Progenitor cell of endocrine pancreas (in vitro differentiated cells): ENCODE measurements around the gene THAP10. TPM values are rescaled to one million over a fixed set of nuclear protein-coding genes. Genes with fewer than 3 reads are reported as not detected.

ENCODE experiments used
- DNase-seq: peaks from one replicate; pipeline ENCODE4 v3.0.0; 2021; ENCODE audit warnings: low spot score; ENCODE audit not compliant: unreplicated experiment
- H3K27ac Mint-ChIP-seq: 2 replicates; pipeline ENCODE4 v1.8.0; 2021; ENCODE audit warnings: mild to moderate bottlenecking, moderate library complexity, mixed read lengths
- H3K27me3 Mint-ChIP-seq: 2 replicates; pipeline ENCODE4 v1.8.0; 2021; ENCODE audit warnings: mixed read lengths
- H3K36me3 Mint-ChIP-seq: 2 replicates; pipeline ENCODE4 v1.8.0; 2022; ENCODE audit warnings: mixed read lengths; ENCODE audit not compliant: insufficient read depth
- H3K4me1 Mint-ChIP-seq: 2 replicates; pipeline ENCODE4 v1.8.0; 2021; ENCODE audit warnings: low read depth, mixed read lengths
- H3K4me3 Mint-ChIP-seq: 2 replicates; pipeline ENCODE4 v1.8.0; 2021; ENCODE audit warnings: low read depth, mild to moderate bottlenecking, moderate library complexity, mixed read lengths
- H3K9me3 Mint-ChIP-seq: 2 replicates; pipeline ENCODE4 v1.8.0; 2021; ENCODE audit warnings: low read depth, mixed read lengths
- CTCF ChIP-seq: fragments of 200-600 bp; sonication (generic); IDR thresholded peaks from one replicate; pipeline ENCODE4 v1.5.0; 2021; ENCODE audit warnings: antibody characterized with exemption, mild to moderate bottlenecking; ENCODE audit not compliant: unreplicated experiment
- long read RNA-seq: library from polyadenylated mRNA; unstranded; transcript quantifications from one replicate; pipeline ENCODE4 v2.0.0, GENCODE V29; 2020
- total RNA-seq: library from RNA; stranded (reverse); gene quantifications from 2 replicates; pipeline ENCODE4 v1.2.1, GENCODE V29; 2021

Gene THAP10
- total RNA-seq = 4.1 and 4.5 TPM in 2 replicates
- long read RNA-seq, transcript THAP10-201 (3 exons, 2,399 nt) = major isoform, 30 of 31 reads
- long read RNA-seq, partial matches to known transcripts = 0 of 31 reads
- long read RNA-seq, other reads (novel, unspliced or antisense) = 1 of 31 reads

GRCh38 chr15:70892002-70892911, at the start of gene THAP10, which contains the start of gene LRRC49:
THAP10 (minus strand) TSS chr15:70892433; CDS start chr15:70892272, 161 bp downstream.
LRRC49 (plus strand) TSS chr15:70892826; CDS start chr15:70892895, 69 bp downstream.
- peaks cover 15% of the 10 kb centered on the region for H3K4me1 Mint-ChIP-seq
- no peaks in the 10 kb centered on the region for H3K9me3 Mint-ChIP-seq
- TF ChIP-seq CTCF = no peak
- H3K27me3 Mint-ChIP-seq = no peaks in the 10 kb centered on the region
- H3K27ac Mint-ChIP-seq = peak within 1 kb of the TSS; percentile 92
- peak; percentile 68 for DNase-seq
- H3K4me3 Mint-ChIP-seq = peak within 1 kb of the TSS; percentile 99
- peaks cover 8% of the 10 kb centered on the region for H3K36me3 Mint-ChIP-seq

GRCh38 chr15:70936326-70936725, 44.1 kb upstream of the THAP10 start:
- H3K36me3 Mint-ChIP-seq = no peaks in the 10 kb centered on the region
- no peak overlapping the region for H3K27ac Mint-ChIP-seq
- TF ChIP-seq CTCF = no peak

DNA sequence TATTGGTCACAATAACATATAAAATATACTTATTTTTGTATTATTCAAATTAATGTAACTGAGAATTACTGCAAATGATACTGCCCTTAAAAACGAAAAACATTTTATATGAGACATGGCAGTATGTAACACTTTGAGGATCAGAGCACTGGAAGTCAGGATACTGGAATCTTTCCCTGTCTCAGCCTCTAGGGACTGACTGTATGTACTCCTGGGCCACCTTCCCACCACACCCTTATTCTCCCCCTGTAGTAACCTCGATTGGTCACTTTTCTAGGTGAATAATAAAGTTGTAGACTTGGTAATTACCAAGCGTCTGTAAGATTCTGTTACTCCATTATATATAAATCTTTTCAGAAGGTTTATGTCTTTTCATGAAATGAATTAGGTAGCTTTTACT, 43.4 kb upstream of the THAP10 start:
- H3K4me1 Mint-ChIP-seq = peaks cover 1% of the 10 kb centered on the region
- H3K27me3 Mint-ChIP-seq = no peaks in the 10 kb centered on the region
- no peak for DNase-seq
- no peak overlapping the region for H3K27ac Mint-ChIP-seq
- no peaks in the 10 kb centered on the region for H3K36me3 Mint-ChIP-seq
- no peaks in the 10 kb centered on the region for H3K9me3 Mint-ChIP-seq
- H3K4me3 Mint-ChIP-seq = no peak overlapping the region
- no peak for TF ChIP-seq CTCF

More at GRCh38 chr15:70936326-70936725, 44.1 kb upstream of the THAP10 start:
- H3K4me1 Mint-ChIP-seq = peaks cover 1% of the 10 kb centered on the region
- no peak for DNase-seq
- no peak overlapping the region for H3K4me3 Mint-ChIP-seq
- H3K27me3 Mint-ChIP-seq = no peaks in the 10 kb centered on the region
- H3K9me3 Mint-ChIP-seq = no peaks in the 10 kb centered on the region

DNA sequence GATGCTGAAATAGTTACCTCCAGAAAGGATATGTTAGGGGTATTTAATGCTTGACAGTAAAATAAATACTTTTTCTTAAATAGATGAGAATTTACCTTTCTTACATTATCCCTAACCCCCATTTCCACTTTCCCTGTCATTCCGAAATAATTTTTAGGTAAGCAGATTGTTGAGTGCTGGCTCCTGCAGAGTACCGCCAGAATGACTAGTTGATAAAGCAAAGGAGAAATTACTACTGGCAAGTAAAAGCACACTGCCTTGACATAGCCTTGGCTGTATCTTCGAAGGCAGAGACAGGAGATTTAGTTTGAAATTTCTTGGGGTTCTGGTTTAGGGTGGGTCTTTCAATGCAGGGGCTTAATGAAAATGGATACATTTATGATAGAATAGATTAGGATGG, 41.2 kb upstream of the THAP10 start:
- Mint-ChIP-seq H3K4me1 (peaks cover 1% of the 10 kb centered on the region), H3K9me3 (no peaks in the 10 kb centered on the region), H3K36me3 (peaks cover 4% of the 10 kb centered on the region), H3K27ac (no peak overlapping the region), H3K27me3 (no peaks in the 10 kb centered on the region), H3K4me3 (no peak overlapping the region)
- DNase-seq = no peak
- no peak for TF ChIP-seq CTCF

DNA sequence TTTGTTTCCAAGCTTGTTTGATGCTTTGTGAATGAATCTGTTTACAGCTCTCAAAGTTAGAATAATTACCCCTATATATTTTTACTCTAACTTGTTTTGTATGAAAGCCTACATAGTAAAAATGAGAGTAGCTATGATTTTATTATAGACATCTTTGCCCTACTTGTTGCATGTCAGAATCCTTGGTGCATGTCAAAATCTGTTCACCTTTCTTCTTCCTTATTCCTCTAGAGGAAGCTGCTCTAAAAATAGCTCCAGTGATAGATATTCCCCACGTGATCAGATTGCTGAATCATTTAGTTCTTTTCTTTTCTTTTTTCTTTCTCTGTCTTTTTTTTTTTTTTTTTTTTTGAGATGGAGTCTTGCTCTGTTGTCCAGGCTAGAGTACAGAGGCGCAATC, 40.2 kb upstream of the THAP10 start:
- TF ChIP-seq CTCF = no peak
- H3K27ac Mint-ChIP-seq = no peak overlapping the region
- no peaks in the 10 kb centered on the region for H3K27me3 Mint-ChIP-seq

More for the DNA sequence above, 40.2 kb upstream of the THAP10 start:
- H3K36me3 Mint-ChIP-seq = peaks cover 7% of the 10 kb centered on the region
- H3K4me1 Mint-ChIP-seq = peaks cover 1% of the 10 kb centered on the region
- DNase-seq = no peak
- H3K4me3 Mint-ChIP-seq = no peak overlapping the region
- peaks cover 3% of the 10 kb centered on the region for H3K9me3 Mint-ChIP-seq
